Cortex of kidney (tissue), 1 donor: ENCODE results near the gene ZNF548.

Experiments used
- DNase-seq: peaks from one replicate; lab custom pipeline; 2025; lab: John Stamatoyannopoulos, UW

The ZNF548 gene

DNA sequence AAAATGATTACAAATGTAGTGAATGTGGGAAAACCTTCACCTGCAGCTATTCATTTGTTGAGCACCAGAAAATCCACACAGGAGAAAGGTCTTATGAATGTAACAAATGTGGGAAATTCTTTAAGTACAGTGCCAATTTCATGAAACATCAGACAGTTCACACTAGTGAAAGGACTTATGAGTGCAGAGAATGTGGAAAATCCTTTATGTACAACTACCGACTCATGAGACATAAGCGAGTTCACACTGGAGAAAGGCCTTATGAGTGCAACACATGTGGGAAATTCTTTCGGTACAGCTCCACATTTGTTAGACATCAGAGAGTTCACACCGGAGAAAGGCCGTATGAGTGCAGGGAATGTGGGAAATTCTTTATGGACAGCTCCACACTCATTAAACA lies 9.2 kb downstream of the ZNF548 start:
- no peak for DNase-seq

DNA sequence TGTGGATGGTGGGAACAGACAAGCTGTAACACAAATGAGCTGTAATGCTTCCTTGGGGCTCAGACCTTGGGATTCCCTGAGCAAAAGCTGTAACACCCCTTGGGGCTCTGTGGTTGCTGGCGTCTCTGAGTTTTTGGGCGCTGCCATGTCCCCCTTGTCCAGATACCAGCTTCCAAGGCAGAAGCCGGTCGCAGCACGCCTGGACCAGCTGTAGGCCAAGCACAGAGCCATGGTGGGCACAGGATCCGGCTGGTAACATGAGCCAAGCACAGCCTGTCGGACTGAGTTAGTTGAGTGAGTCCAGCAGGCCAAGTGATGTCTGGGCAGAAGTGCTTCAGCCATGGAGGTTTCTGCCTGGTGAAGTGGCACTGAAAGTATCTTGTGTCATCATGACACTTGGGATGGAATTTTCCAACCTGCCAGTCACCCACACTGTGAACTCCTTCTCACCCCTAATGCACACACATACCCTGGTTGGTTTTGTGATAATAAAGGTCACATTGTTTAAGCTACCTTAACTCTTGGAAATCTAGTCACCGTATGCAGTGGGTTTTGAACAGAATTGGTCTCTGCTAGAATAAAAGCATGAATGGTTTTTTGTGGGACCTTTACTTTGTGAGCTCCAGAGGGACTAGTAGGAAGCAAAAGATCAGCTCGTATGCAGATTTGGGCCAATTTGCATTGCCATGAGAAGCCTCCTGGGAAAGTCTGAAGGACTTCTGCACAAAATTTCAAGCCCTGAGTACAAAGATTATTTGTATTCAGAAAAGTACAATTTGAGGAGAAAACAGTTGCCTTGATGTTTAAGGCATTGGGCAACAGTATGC lies 14.3 kb downstream of the ZNF548 start:
- DNase-seq, result no peak

DNA sequence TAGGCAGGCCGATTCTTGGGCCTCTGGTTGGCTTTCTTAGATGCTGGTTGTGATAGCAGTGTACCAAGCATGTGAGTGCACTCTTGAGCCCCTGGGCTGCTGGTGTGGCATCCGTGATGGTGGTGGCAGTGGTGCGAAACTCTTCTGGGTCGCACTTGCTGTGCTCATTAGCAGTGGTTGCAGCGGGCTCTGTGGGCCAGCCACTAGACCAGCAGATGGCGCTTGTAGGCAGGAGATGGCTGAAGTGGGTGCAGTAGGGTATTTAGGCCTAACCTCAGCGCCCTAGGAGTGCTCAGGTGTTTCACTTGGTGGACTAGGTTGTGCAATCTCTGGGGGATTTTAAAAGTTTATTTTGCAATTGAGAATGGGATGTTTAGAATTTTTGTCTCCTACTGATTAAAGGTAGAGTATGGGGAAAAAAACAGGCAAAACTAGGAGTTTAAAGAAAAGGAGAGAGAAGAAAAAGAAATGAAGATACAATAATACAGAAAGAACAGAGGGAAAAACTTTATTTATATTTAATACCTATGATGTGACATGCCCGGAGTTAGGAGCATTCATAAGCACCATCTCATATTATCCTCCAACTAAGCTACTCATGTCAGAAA lies 17.0 kb downstream of the ZNF548 start:
- DNase-seq, result no peak

DNA sequence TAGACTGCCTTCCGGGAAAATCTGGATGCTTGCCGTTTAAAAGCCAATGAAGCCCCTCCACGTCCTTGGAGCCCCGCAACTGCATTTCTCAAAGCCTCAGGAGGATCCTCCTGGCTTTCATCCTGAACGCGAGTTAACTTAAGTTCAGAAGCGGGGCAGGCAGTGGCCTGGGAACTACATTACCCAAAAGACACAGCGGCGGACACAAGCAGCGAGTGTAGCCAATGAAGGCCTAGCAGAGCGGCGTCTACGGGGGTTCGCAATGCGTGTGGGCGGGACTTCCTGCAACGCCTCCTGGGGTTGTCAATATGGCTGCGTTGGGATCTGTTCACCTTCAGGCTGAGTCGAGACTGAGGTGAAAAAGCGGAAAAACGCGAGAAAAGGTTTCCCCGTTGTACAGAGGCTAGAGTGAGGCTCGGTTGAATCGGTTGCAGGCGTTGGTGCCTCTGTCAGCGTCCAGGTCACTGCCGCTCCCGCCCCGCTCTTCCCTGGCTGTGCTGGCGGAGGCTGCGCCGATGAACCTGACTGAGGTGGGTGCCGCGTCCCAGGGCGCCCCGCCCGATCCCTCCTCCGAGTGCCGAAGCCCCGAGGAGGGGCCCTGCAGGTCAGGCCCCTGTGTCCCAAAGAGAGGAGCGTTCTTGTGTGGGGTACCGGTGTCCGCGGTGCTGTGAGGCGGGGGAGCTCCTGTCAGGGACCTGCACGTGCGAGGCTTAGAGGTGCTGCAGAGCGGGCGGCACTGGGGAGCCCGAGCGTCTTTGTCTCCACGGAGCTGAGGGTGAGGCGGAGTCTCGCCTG lies 21.4 kb downstream of the ZNF548 start, which contains the start of gene ZNF17:
Gene ZNF17 (plus strand): TSS at position 285 of the 795 bp plus-strand sequence. CDS start 2,455 bp downstream, outside the sequence.
- no peak for DNase-seq

- no peak for DNase-seq
These were observed 29.8 kb downstream of the ZNF548 start for GRCh38 chr19:57419439-57419838.

DNA sequence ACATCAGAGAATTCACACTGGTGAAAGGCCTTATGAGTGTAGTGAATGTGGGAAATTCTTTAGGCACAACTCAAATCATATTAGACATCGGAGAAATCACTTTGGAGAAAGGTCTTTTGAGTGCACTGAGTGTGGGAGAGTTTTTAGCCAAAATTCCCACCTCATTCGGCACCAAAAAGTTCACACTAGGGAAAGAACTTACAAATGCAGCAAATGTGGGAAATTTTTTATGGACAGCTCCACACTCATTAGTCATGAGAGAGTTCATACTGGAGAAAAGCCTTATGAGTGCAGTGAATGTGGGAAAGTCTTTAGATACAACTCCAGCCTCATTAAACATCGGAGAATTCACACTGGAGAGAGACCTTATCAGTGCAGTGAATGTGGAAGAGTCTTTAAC lies 31.4 kb downstream of the ZNF548 start:
- DNase-seq, result no peak

DNA sequence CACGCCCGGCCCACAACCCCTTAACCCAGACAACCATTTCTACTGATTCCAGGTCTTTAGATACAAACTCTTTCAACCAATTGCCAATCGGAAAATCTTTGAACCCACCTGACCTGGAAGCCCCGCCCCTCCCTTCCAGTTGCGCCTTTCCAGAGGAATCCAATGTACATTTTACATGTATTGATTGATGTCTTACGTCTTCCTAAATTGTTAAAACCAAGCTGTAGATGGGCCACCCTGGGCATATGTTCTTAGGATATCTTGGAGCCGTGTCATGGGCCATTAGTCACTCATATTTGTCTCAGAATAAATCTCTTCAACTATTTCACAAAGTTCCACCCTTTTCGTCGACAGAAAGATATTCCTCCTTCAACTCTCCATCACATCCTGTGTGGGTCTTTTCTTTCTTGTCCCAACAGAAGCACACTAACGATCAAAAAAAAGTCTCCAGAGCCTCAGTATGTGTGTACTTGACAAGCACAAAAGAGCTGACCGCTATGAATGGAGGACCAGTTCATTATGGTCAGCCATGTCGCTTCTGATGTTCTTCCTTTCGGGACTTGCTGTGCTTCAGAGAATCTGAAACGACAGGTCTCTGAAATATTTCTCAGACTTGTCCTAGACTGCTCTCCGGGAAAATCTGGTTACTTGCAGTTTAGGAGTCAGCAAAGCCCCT lies 44.9 kb downstream of the ZNF548 start:
- DNase-seq, result no peak

- no peak for DNase-seq
These were observed 45.7 kb downstream of the ZNF548 start, which contains the start of gene ZNF749 for GRCh38 chr19:57435062-57435978. TSS of gene ZNF749 (plus strand) at chr19:57435325. CDS start at chr19:57435579, 254 bp downstream.

GRCh38 chr19:57436417-57436816 lies 46.8 kb downstream of the ZNF548 start:
- DNase-seq, result no peak

GRCh38 chr19:57437931-57438330 lies 48.3 kb downstream of the ZNF548 start:
- DNase-seq, result no peak

- no peak for DNase-seq
These were observed 49.3 kb downstream of the ZNF548 start for GRCh38 chr19:57438925-57439324.

GRCh38 chr19:57441979-57442752 lies 52.5 kb downstream of the ZNF548 start:
- DNase-seq, result no peak

DNA sequence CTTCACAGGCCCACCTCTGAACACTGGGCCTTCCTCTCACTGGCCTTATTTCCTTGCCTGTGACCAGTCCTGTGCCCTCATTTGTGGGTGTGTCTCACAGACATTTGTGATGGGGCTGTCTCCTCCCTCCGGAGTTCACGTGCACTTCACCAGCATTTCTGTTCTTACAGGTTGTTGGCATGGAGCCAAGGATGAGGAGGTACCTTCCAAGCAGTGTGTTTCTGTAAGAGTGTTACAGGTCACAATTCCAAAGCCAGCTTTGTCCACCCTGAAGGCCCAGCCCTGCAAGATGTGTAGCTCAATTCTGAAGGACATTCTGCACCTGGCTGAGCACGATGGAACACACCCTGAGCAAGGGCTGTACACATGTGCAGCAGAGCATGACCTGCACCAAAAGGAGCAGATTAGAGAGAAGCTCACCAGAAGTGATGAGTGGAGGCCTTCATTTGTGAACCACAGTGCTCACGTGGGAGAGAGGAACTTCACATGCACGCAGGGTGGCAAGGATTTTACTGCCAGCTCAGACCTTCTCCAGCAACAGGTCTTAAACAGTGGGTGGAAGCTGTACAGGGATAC lies 53.6 kb downstream of the ZNF548 start:
- no peak for DNase-seq

DNA sequence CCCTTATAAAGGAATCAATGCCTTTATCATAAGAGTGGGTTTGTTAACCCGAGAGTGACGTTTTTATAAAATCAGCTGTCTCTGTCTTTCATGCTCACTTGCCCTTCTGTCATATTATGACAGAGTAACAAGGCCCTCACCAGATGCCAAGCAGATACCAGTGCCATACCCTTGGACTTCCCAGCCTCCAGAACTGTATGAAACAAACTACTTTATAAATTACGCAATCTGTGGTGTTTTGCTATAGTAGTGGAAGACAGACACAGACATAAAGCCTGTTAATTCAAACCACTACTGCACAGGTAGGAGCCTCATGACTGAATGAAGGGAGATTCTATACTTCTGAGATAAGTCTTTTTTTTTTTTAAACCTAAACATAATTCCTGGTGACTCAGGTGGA lies 62.7 kb downstream of the ZNF548 start:
- DNase-seq, result no peak
